Measurements from ENCODE around the gene RTKN2.
A peak's percentile ranks its signal among the peaks of the same experiment; 100 is the strongest.

RTKN2 gene

GRCh38 chr10:62183442-62183841 lies 85.2 kb downstream of the RTKN2 start:
- no peaks in the 10 kb centered on the region for H3K27me3 ChIP-seq (ENCODE audit: insufficient read depth, low read depth)
- peak overlapping the region; percentile 25; the same call in 1 of the 2 replicates for H3K27ac ChIP-seq
- H4K20me1 ChIP-seq (ENCODE audit: insufficient read depth), result no peaks in the 10 kb centered on the region
- H3K79me2 ChIP-seq (ENCODE audit: insufficient read depth, low read depth), result no peaks in the 10 kb centered on the region
- H3K4me1 ChIP-seq (ENCODE audit: low read depth, poor library complexity, severe bottlenecking), result peaks cover 30% of the 10 kb centered on the region
- H3K36me3 ChIP-seq (ENCODE audit: insufficient read depth), result no peaks in the 10 kb centered on the region
- H3K4me2 ChIP-seq, result peak overlapping the region; percentile 36
- no peak overlapping the region for H2AFZ ChIP-seq (ENCODE audit: low read depth)
- no peak overlapping the region for H3K4me3 ChIP-seq (IDR thresholded peaks at IDR 0.05; ENCODE audit: insufficient read depth, low read depth, low read length)
- no peak overlapping the region for H3K9ac ChIP-seq
- TF ChIP-seq CTCF (conservative IDR thresholded peaks at IDR 0.05; ENCODE audit: low read depth, low read length), result no peak

GRCh38 chr10:62182595-62182994 lies 86.0 kb downstream of the RTKN2 start:
- H3K4me1 ChIP-seq (ENCODE audit: low read depth, poor library complexity, severe bottlenecking), result peaks cover 30% of the 10 kb centered on the region
- no peak overlapping the region for H3K27ac ChIP-seq
- H3K4me3 ChIP-seq (IDR thresholded peaks at IDR 0.05; ENCODE audit: insufficient read depth, low read depth, low read length), result no peak overlapping the region
- no peaks in the 10 kb centered on the region for H3K36me3 ChIP-seq (ENCODE audit: insufficient read depth)
- no peaks in the 10 kb centered on the region for H3K79me2 ChIP-seq (ENCODE audit: insufficient read depth, low read depth)
- H3K27me3 ChIP-seq (ENCODE audit: insufficient read depth, low read depth), result no peaks in the 10 kb centered on the region
- H2AFZ ChIP-seq (ENCODE audit: low read depth), result no peak overlapping the region
- H4K20me1 ChIP-seq (ENCODE audit: insufficient read depth), result no peaks in the 10 kb centered on the region
- TF ChIP-seq CTCF (conservative IDR thresholded peaks at IDR 0.05; ENCODE audit: low read depth, low read length), result no peak
- H3K4me2 ChIP-seq, result no peak overlapping the region
- no peak overlapping the region for H3K9ac ChIP-seq

- Histone ChIP-seq H3K9ac (no peak overlapping the region), H3K4me3 (IDR thresholded peaks at IDR 0.05; ENCODE audit: insufficient read depth, low read depth, low read length) (no peak overlapping the region), H3K79me2 (ENCODE audit: insufficient read depth, low read depth) (no peaks in the 10 kb centered on the region), H3K4me2 (no peak overlapping the region), H3K4me1 (ENCODE audit: low read depth, poor library complexity, severe bottlenecking) (peaks cover 30% of the 10 kb centered on the region), H4K20me1 (ENCODE audit: insufficient read depth) (no peaks in the 10 kb centered on the region), H2AFZ (ENCODE audit: low read depth) (no peak overlapping the region), H3K27ac (no peak overlapping the region), H3K36me3 (ENCODE audit: insufficient read depth) (no peaks in the 10 kb centered on the region), H3K27me3 (ENCODE audit: insufficient read depth, low read depth) (no peaks in the 10 kb centered on the region)
- no peak for TF ChIP-seq CTCF (conservative IDR thresholded peaks at IDR 0.05; ENCODE audit: low read depth, low read length)
Measured at GRCh38 chr10:62182171-62182570, 86.5 kb downstream of the RTKN2 start.

- H4K20me1 ChIP-seq (ENCODE audit: insufficient read depth), result no peaks in the 10 kb centered on the region
- TF ChIP-seq CTCF (conservative IDR thresholded peaks at IDR 0.05; ENCODE audit: low read depth, low read length), result no peak
- no peak overlapping the region for H3K4me2 ChIP-seq
- no peaks in the 10 kb centered on the region for H3K36me3 ChIP-seq (ENCODE audit: insufficient read depth)
- H3K9ac ChIP-seq, result no peak overlapping the region
- H3K4me3 ChIP-seq (IDR thresholded peaks at IDR 0.05; ENCODE audit: insufficient read depth, low read depth, low read length), result no peak overlapping the region
- H3K27me3 ChIP-seq (ENCODE audit: insufficient read depth, low read depth), result no peaks in the 10 kb centered on the region
- H2AFZ ChIP-seq (ENCODE audit: low read depth), result no peak overlapping the region
- no peaks in the 10 kb centered on the region for H3K79me2 ChIP-seq (ENCODE audit: insufficient read depth, low read depth)
- H3K27ac ChIP-seq, result no peak overlapping the region
- peaks cover 30% of the 10 kb centered on the region for H3K4me1 ChIP-seq (ENCODE audit: low read depth, poor library complexity, severe bottlenecking)
Measured at GRCh38 chr10:62180677-62181076, 88.0 kb downstream of the RTKN2 start.

All from KMS-11 (cell line).